HFFc6 (cell line): ENCODE data around the gene SLC24A4. TPM values are rescaled to one million over a fixed set of nuclear protein-coding genes. Genes with fewer than 3 reads are reported as not detected.

Experiments used
- DNase-seq: peaks from one replicate; pipeline ENCODE4 v3.0.0-alpha.2; 2018
- H3K27ac Mint-ChIP-seq: 2 replicates; pipeline ENCODE4 v1.8.0; 2020; ENCODE audit warnings: mild to moderate bottlenecking, mixed read lengths
- H3K27me3 Mint-ChIP-seq: 2 replicates; pipeline ENCODE4 v1.8.0; 2021; ENCODE audit warnings: mild to moderate bottlenecking, moderate library complexity, mixed read lengths; ENCODE audit not compliant: insufficient read depth
- H3K36me3 Mint-ChIP-seq: 2 replicates; pipeline ENCODE4 v1.8.0; 2021; ENCODE audit warnings: low read depth, mixed read lengths
- H3K4me1 Mint-ChIP-seq: 2 replicates; pipeline ENCODE4 v1.8.0; 2020; ENCODE audit warnings: low read depth, mixed read lengths
- H3K4me3 Mint-ChIP-seq: 2 replicates; pipeline ENCODE4 v1.8.0; 2020; ENCODE audit warnings: mild to moderate bottlenecking, moderate library complexity, mixed read lengths
- H3K9me3 Mint-ChIP-seq: 2 replicates; pipeline ENCODE4 v1.8.0; 2020; ENCODE audit warnings: mild to moderate bottlenecking, mixed read lengths
- CTCF ChIP-seq: fragments of 200-600 bp; sonication (generic); IDR thresholded peaks from 2 replicates; pipeline ENCODE4 v1.5.0; 2021; ENCODE audit warnings: antibody characterized with exemption, mild to moderate bottlenecking
- total RNA-seq, 6 experiments: library from RNA; stranded (reverse); fragmentation: NEBNext Ultra II Directional; extraction: Animal tissue kit (Norgen Biotek cat#: 25700); gene quantifications; 2 replicates in 1 of 6; 3 replicates in 5 of 6; pipeline ENCODE4 v1.2.3, GENCODE V29; 2021

Gene SLC24A4
- total RNA-seq, 6 experiments from 2014 or later: not detected

- Mint-ChIP-seq H3K36me3 (no peaks in the 10 kb centered on the region), H3K27ac (peak overlapping the region; percentile 97), H3K9me3 (no peaks in the 10 kb centered on the region), H3K4me3 (peak overlapping the region; percentile 70), H3K4me1 (peaks cover 38% of the 10 kb centered on the region), H3K27me3 (no peaks in the 10 kb centered on the region)
- TF ChIP-seq CTCF: no peak
- peak; percentile 94 for DNase-seq
Measured at GRCh38 chr14:92511453-92512238, 188.7 kb downstream of the SLC24A4 start.

GRCh38 chr14:92512807-92513203 is 189.8 kb downstream of the SLC24A4 start:
- no peaks in the 10 kb centered on the region for H3K9me3 Mint-ChIP-seq
- TF ChIP-seq CTCF: no peak
- H3K27ac Mint-ChIP-seq: peak overlapping the region; percentile 66
- H3K4me3 Mint-ChIP-seq: peak overlapping the region; percentile 47
- peaks cover 38% of the 10 kb centered on the region for H3K4me1 Mint-ChIP-seq
- no peak for DNase-seq
- H3K36me3 Mint-ChIP-seq: no peaks in the 10 kb centered on the region
- H3K27me3 Mint-ChIP-seq: no peaks in the 10 kb centered on the region; the same call in 1 of the 2 replicates

GRCh38 chr14:92513204-92513965 is 190.4 kb downstream of the SLC24A4 start, which contains the start of gene RIN3:
RIN3 (plus strand) TSS chr14:92513781; CDS start chr14:92513933, 152 bp downstream.
- DNase-seq: peak; percentile 48
- H3K27ac Mint-ChIP-seq: peak within 1 kb of the TSS; percentile 73
- no peak for TF ChIP-seq CTCF

GRCh38 chr14:92513966-92514843 is 191.2 kb downstream of the SLC24A4 start:
- no peak for TF ChIP-seq CTCF
- no peaks in the 10 kb centered on the region for H3K36me3 Mint-ChIP-seq
- H3K4me3 Mint-ChIP-seq: peak overlapping the region; percentile 85
- no peaks in the 10 kb centered on the region; the same call in 1 of the 2 replicates for H3K27me3 Mint-ChIP-seq
- H3K9me3 Mint-ChIP-seq: no peaks in the 10 kb centered on the region
- peak overlapping the region; percentile 73 for H3K27ac Mint-ChIP-seq
- DNase-seq: no peak
- H3K4me1 Mint-ChIP-seq: peaks cover 38% of the 10 kb centered on the region

More at GRCh38 chr14:92513204-92513965, 190.4 kb downstream of the SLC24A4 start, which contains the start of gene RIN3:
- Mint-ChIP-seq H3K4me3 (peak within 1 kb of the TSS; percentile 85), H3K4me1 (peaks cover 38% of the 10 kb centered on the region), H3K36me3 (no peaks in the 10 kb centered on the region), H3K9me3 (no peaks in the 10 kb centered on the region), H3K27me3 (no peaks in the 10 kb centered on the region; the same call in 1 of the 2 replicates)
